BE2C (cell line): ENCODE data around the gene HOXB3.

ENCODE experiments used
- DNase-seq: peaks from one replicate; pipeline ENCODE4 v3.0.0-alpha.2; 2020
- H3K27me3 ChIP-seq: fragments of 250-450 bp; sonication (Bioruptor Pico); 2 replicates; pipeline ENCODE4 v1.5.1; 2020; ENCODE audit warnings: mild to moderate bottlenecking
- H3K36me3 ChIP-seq: fragments of 250-450 bp; sonication (Bioruptor Pico); 2 replicates; pipeline ENCODE4 v1.5.1; 2020; ENCODE audit warnings: mild to moderate bottlenecking
- H3K4me1 ChIP-seq: fragments of 250-450 bp; sonication (Bioruptor Pico); 2 replicates; pipeline ENCODE4 v1.5.1; 2020
- H3K4me3 ChIP-seq: 2 replicates; pipeline ENCODE4 v1.5.1; 2011; ENCODE audit warnings: low read depth, low read length
- H3K9me3 ChIP-seq: fragments of 250-450 bp; sonication (Bioruptor Pico); 2 replicates; pipeline ENCODE4 v1.5.1; 2020
- CTCF ChIP-seq: IDR thresholded peaks from 2 replicates; pipeline ENCODE4 v1.5.1; 2012; ENCODE audit warnings: mild to moderate bottlenecking, low read depth, low read length

Gene HOXB3

GRCh38 chr17:48593126-48593829 is 3.2 kb upstream of the HOXB3 start, which contains the start of gene HOXB5:
HOXB5 (minus strand) TSS chr17:48593779; CDS start chr17:48593682, 97 bp downstream.
- no peaks in the 10 kb centered on the region for H3K36me3 ChIP-seq
- DNase-seq, result no peak
- peaks cover 96% of the 10 kb centered on the region for H3K27me3 ChIP-seq
- no peak for TF ChIP-seq CTCF
- no peaks in the 10 kb centered on the region for H3K4me1 ChIP-seq
- no peaks in the 10 kb centered on the region for H3K9me3 ChIP-seq
- no peak within 1 kb of the TSS for H3K4me3 ChIP-seq

- H3K4me1 ChIP-seq, result no peaks in the 10 kb centered on the region
- DNase-seq, result no peak
- no peak overlapping the region for H3K4me3 ChIP-seq
- H3K27me3 ChIP-seq, result peaks cover 96% of the 10 kb centered on the region
- TF ChIP-seq CTCF, result no peak
- H3K9me3 ChIP-seq, result no peaks in the 10 kb centered on the region
- no peaks in the 10 kb centered on the region for H3K36me3 ChIP-seq
Observed at GRCh38 chr17:48592577-48592976, 2.5 kb upstream of the HOXB3 start.

GRCh38 chr17:48592057-48592514 is 2.0 kb upstream of the HOXB3 start:
- no peak for TF ChIP-seq CTCF
- no peak for DNase-seq
- H3K4me3 ChIP-seq, result no peak overlapping the region
- no peaks in the 10 kb centered on the region for H3K36me3 ChIP-seq
- H3K9me3 ChIP-seq, result no peaks in the 10 kb centered on the region
- no peaks in the 10 kb centered on the region for H3K4me1 ChIP-seq
- H3K27me3 ChIP-seq, result peaks cover 96% of the 10 kb centered on the region

- Histone ChIP-seq H3K9me3 (no peaks in the 10 kb centered on the region), H3K36me3 (no peaks in the 10 kb centered on the region), H3K4me1 (no peaks in the 10 kb centered on the region), H3K4me3 (no peak overlapping the region), H3K27me3 (peaks cover 96% of the 10 kb centered on the region)
- DNase-seq, result no peak
- no peak for TF ChIP-seq CTCF
Observed at GRCh38 chr17:48591255-48592056, 1.4 kb upstream of the HOXB3 start.

- H3K9me3 ChIP-seq, result no peaks in the 10 kb centered on the region
- no peak for TF ChIP-seq CTCF
- no peak for DNase-seq
- H3K36me3 ChIP-seq, result no peaks in the 10 kb centered on the region
- no peaks in the 10 kb centered on the region for H3K4me1 ChIP-seq
- peaks cover 96% of the 10 kb centered on the region for H3K27me3 ChIP-seq
- H3K4me3 ChIP-seq, result no peak overlapping the region
Observed at GRCh38 chr17:48590607-48591161, 643 bp upstream of the HOXB3 start.
